Measurements from ENCODE around the gene HTR5A. TPM values are rescaled to one million over a fixed set of nuclear protein-coding genes. Genes with fewer than 3 reads are reported as not detected.
A peak's percentile ranks its signal among the peaks of the same experiment; 100 is the strongest.

Gene HTR5A
- total and polyA plus RNA-seq, 2 experiments from 2014 or later: not detected

DNA sequence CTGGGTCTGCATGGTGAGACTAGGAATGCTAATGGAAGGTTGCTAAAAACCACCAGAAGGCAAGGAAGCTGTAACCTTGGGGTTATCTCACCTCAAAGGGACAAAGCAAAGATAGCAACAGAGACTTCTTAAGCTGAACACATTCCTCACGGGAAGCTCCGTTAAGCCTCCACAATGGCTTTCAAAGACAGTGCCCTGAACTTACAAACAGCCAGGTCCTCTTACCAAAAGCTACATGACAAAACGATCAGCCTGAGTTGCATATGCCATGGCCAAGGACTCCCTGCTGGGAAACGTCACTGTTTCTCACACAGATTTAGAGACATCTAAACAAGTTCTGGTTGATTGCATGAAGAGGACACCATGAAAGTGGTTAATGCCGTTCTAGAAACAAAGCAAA, 52.7 kb downstream of the HTR5A start:
- Histone ChIP-seq H4K20me1 (replicated peaks; ENCODE audit: insufficient read depth) (no peaks in the 10 kb centered on the region), H3K27me3 (ENCODE audit: insufficient read depth) (no peaks in the 10 kb centered on the region), H3K4me2 (no peak overlapping the region), H3F3A (replicated peaks; ENCODE audit: low read depth) (no peaks in the 10 kb centered on the region), H3K4me1 (ENCODE audit: insufficient read depth) (no peaks in the 10 kb centered on the region), H3K4me3 (no peak overlapping the region), H3K27ac (ENCODE audit: low read depth) (no peak overlapping the region), H3K9me2 (ENCODE audit: insufficient read depth) (no peaks in the 10 kb centered on the region), H2AFZ (no peak overlapping the region), H3K79me2 (replicated peaks; ENCODE audit: insufficient read depth) (no peaks in the 10 kb centered on the region), H3K36me3 (ENCODE audit: insufficient read depth) (no peaks in the 10 kb centered on the region)
- Mint-ChIP-seq H3K27me3 (ENCODE audit: insufficient read depth, low read depth, poor library complexity) (peaks cover 5% of the 10 kb centered on the region), H3K4me1 (peaks cover 2% of the 10 kb centered on the region; the same call in 1 of the 3 replicates), H3K4me3 (no peak overlapping the region), H3K27ac (no peak overlapping the region), H3K9me3 (peaks cover 27% of the 10 kb centered on the region), H3K36me3 (ENCODE audit: low read depth) (peaks cover 8% of the 10 kb centered on the region; the same call in 2 of the 3 replicates)
- ATAC-seq: peak; percentile 56
- TF ChIP-seq, protein P1, sequence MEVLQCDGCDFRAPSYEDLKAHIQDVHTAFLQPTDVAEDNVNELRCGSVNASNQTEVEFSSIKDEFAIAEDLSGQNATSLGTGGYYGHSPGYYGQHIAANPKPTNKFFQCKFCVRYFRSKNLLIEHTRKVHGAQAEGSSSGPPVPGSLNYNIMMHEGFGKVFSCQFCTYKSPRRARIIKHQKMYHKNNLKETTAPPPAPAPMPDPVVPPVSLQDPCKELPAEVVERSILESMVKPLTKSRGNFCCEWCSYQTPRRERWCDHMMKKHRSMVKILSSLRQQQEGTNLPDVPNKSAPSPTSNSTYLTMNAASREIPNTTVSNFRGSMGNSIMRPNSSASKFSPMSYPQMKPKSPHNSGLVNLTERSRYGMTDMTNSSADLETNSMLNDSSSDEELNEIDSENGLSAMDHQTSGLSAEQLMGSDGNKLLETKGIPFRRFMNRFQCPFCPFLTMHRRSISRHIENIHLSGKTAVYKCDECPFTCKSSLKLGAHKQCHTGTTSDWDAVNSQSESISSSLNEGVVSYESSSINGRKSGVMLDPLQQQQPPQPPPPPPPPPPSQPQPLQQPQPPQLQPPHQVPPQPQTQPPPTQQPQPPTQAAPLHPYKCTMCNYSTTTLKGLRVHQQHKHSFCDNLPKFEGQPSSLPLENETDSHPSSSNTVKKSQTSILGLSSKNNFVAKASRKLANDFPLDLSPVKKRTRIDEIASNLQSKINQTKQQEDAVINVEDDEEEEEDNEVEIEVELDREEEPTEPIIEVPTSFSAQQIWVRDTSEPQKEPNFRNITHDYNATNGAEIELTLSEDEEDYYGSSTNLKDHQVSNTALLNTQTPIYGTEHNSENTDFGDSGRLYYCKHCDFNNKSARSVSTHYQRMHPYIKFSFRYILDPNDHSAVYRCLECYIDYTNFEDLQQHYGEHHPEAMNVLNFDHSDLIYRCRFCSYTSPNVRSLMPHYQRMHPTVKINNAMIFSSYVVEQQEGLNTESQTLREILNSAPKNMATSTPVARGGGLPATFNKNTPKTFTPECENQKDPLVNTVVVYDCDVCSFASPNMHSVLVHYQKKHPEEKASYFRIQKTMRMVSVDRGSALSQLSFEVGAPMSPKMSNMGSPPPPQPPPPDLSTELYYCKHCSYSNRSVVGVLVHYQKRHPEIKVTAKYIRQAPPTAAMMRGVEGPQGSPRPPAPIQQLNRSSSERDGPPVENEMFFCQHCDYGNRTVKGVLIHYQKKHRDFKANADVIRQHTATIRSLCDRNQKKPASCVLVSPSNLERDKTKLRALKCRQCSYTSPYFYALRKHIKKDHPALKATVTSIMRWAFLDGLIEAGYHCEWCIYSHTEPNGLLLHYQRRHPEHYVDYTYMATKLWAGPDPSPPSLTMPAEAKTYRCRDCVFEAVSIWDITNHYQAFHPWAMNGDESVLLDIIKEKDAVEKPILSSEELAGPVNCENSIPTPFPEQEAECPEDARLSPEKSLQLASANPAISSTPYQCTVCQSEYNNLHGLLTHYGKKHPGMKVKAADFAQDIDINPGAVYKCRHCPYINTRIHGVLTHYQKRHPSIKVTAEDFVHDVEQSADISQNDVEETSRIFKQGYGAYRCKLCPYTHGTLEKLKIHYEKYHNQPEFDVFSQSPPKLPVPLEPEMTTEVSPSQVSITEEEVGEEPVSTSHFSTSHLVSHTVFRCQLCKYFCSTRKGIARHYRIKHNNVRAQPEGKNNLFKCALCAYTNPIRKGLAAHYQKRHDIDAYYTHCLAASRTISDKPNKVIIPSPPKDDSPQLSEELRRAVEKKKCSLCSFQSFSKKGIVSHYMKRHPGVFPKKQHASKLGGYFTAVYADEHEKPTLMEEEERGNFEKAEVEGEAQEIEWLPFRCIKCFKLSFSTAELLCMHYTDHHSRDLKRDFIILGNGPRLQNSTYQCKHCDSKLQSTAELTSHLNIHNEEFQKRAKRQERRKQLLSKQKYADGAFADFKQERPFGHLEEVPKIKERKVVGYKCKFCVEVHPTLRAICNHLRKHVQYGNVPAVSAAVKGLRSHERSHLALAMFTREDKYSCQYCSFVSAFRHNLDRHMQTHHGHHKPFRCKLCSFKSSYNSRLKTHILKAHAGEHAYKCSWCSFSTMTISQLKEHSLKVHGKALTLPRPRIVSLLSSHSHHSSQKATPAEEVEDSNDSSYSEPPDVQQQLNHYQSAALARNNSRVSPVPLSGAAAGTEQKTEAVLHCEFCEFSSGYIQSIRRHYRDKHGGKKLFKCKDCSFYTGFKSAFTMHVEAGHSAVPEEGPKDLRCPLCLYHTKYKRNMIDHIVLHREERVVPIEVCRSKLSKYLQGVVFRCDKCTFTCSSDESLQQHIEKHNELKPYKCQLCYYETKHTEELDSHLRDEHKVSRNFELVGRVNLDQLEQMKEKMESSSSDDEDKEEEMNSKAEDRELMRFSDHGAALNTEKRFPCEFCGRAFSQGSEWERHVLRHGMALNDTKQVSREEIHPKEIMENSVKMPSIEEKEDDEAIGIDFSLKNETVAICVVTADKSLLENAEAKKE (CRISPR knock-in tag; IDR thresholded peaks at IDR 0.05): peak; percentile 84
- TF ChIP-seq, protein P2, sequence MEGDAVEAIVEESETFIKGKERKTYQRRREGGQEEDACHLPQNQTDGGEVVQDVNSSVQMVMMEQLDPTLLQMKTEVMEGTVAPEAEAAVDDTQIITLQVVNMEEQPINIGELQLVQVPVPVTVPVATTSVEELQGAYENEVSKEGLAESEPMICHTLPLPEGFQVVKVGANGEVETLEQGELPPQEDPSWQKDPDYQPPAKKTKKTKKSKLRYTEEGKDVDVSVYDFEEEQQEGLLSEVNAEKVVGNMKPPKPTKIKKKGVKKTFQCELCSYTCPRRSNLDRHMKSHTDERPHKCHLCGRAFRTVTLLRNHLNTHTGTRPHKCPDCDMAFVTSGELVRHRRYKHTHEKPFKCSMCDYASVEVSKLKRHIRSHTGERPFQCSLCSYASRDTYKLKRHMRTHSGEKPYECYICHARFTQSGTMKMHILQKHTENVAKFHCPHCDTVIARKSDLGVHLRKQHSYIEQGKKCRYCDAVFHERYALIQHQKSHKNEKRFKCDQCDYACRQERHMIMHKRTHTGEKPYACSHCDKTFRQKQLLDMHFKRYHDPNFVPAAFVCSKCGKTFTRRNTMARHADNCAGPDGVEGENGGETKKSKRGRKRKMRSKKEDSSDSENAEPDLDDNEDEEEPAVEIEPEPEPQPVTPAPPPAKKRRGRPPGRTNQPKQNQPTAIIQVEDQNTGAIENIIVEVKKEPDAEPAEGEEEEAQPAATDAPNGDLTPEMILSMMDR (conservative IDR thresholded peaks at IDR 0.05; ENCODE audit: low read depth in 2 of 2): no peak
- DNase-seq (ENCODE audit: low spot score): peak; percentile 43

- peaks cover 27% of the 10 kb centered on the region for H3K9me3 Mint-ChIP-seq
- Histone ChIP-seq H4K20me1 (replicated peaks; ENCODE audit: insufficient read depth) (no peaks in the 10 kb centered on the region), H3K27me3 (ENCODE audit: insufficient read depth) (no peaks in the 10 kb centered on the region), H2AFZ (no peak overlapping the region), H3K4me1 (ENCODE audit: insufficient read depth) (no peaks in the 10 kb centered on the region), H3K9me2 (ENCODE audit: insufficient read depth) (no peaks in the 10 kb centered on the region), H3K79me2 (replicated peaks; ENCODE audit: insufficient read depth) (no peaks in the 10 kb centered on the region), H3K4me2 (no peak overlapping the region), H3F3A (replicated peaks; ENCODE audit: low read depth) (no peaks in the 10 kb centered on the region), H3K27ac (ENCODE audit: low read depth) (no peak overlapping the region), H3K36me3 (ENCODE audit: insufficient read depth) (no peaks in the 10 kb centered on the region), H3K4me3 (no peak overlapping the region)
- peaks cover 5% of the 10 kb centered on the region for H3K27me3 Mint-ChIP-seq (ENCODE audit: insufficient read depth, low read depth, poor library complexity)
- H3K36me3 Mint-ChIP-seq (ENCODE audit: low read depth): peaks cover 8% of the 10 kb centered on the region; the same call in 2 of the 3 replicates
- ATAC-seq: no peak
- H3K27ac Mint-ChIP-seq: no peak overlapping the region
- peaks cover 2% of the 10 kb centered on the region; the same call in 1 of the 3 replicates for H3K4me1 Mint-ChIP-seq
- no peak for DNase-seq (ENCODE audit: low spot score)
- no peak overlapping the region for H3K4me3 Mint-ChIP-seq
- TF ChIP-seq ZNF331 (CRISPR knock-in tag; IDR thresholded peaks at IDR 0.05; ENCODE audit: low read depth) (no peak), ETS1 (IDR thresholded peaks at IDR 0.05) (no peak), POLR2AphosphoS5 (IDR thresholded peaks at IDR 0.05; ENCODE audit: low read depth) (no peak)
Observed at GRCh38 chr7:155123413-155123812, 53.3 kb downstream of the HTR5A start.

Data from GM23338 (cell line).